Gastrocnemius medialis (tissue), 4 donors: Measurements from ENCODE around the gene GPER1.

ENCODE experiments used
- CTCF ChIP-seq, 5 experiments: fragments of 450-650 bp in 3 of 5; fragments of 200-600 bp in 2 of 5; sonication (generic) in 2 of 5; IDR thresholded peaks in 4 of 5; conservative IDR thresholded peaks in 1 of 5; 1 replicate in 4 of 5; 2 replicates in 1 of 5; pipeline ENCODE4 v1.5.1; 2016 to 2019; ENCODE audit warnings: antibody characterized with exemption in 5 of 5, mild to moderate bottlenecking in 3 of 5, moderate library complexity in 3 of 5
- POLR2A ChIP-seq, 2 donors: fragments of 450-650 bp; IDR thresholded peaks; one replicate each; pipeline ENCODE4 v1.6.1; 2017; ENCODE audit warnings: antibody characterized with exemption in 2 of 2, mild to moderate bottlenecking in 2 of 2, moderate library complexity in 2 of 2

GRCh38 chr7:1106793-1107421, 19.0 kb downstream of the GPER1 start:
- no peak for TF ChIP-seq POLR2A (IDR thresholded peaks at IDR 0.05)
- no peak for TF ChIP-seq CTCF (IDR thresholded peaks at IDR 0.05 in 4 of 5, conservative IDR thresholded peaks at IDR 0.05 in 1 of 5)
